Transverse colon (tissue), 4 donors: ENCODE data around the gene RELN.

Source experiments
- CTCF ChIP-seq, 5 experiments: fragments of 200-600 bp in 3 of 5; fragments of 450-650 bp in 2 of 5; sonication (generic) in 3 of 5; IDR thresholded peaks; 1 replicate in 2 of 5; 2 replicates in 3 of 5; pipeline ENCODE4 v1.5.1; 2016 to 2017; ENCODE audit warnings: antibody characterized with exemption in 5 of 5, inconsistent platforms in 3 of 5, mild to moderate bottlenecking in 2 of 5, moderate library complexity in 1 of 5
- EP300 ChIP-seq: sonication (generic); formaldehyde crosslinking; IDR thresholded peaks from one replicate; pipeline ENCODE4 v1.6.1; 2017; ENCODE audit warnings: antibody characterized with exemption, low read depth
- POLR2A ChIP-seq: fragments of 450-650 bp; IDR thresholded peaks from one replicate; pipeline ENCODE4 v1.6.1; 2016; ENCODE audit warnings: antibody characterized with exemption, mild to moderate bottlenecking, moderate library complexity
- POLR2AphosphoS5 ChIP-seq, 3 donors: sonication (generic); formaldehyde crosslinking; IDR thresholded peaks; one replicate each; pipeline ENCODE4 v1.6.1; 2016; ENCODE audit warnings: antibody characterized with exemption in 3 of 3

- TF ChIP-seq CTCF (IDR thresholded peaks at IDR 0.05) (no peak), EP300 (no peak), POLR2A (no peak), POLR2AphosphoS5 (IDR thresholded peaks at IDR 0.05) (no peak)
These were observed 514.5 kb downstream of the RELN start for GRCh38 chr7:103474956-103475355.
